Right ventricle myocardium inferior (tissue), 1 donor: Measurements from ENCODE around the gene FRG2B. TPM values are rescaled to one million over a fixed set of nuclear protein-coding genes. Genes with fewer than 3 reads are reported as not detected.
"Not testable (repeated sequence)": the region's sequence is repeated elsewhere in the genome, so short reads cannot be mapped to it uniquely, and the experiment has no call there.

ENCODE experiments used
- ATAC-seq: fragments of 200-7000 bp; cut with Tn5 transposase; one replicate; pipeline ENCODE4 v1.9.1; 2020; ENCODE audit warnings: mild to moderate bottlenecking, moderate library complexity
- DNase-seq: peaks from one replicate; pipeline ENCODE4 v3.0.0; 2021; ENCODE audit errors: missing footprints
- intact Hi-C: fragments of 100-400 bp; cut with DNase I; formaldehyde crosslinking; loops from one replicate; pipeline ENCODE4 v1.11.0; 2022
- total RNA-seq: library from RNA; stranded (reverse); fragmentation: NEBNext Ultra II Directional; extraction: Animal tissue kit (Norgen Biotek cat#: 25700); gene quantifications from one replicate; pipeline ENCODE4 v1.2.1, GENCODE V29; 2021
- donor health status: DM: no; HTN: yes; CAD: no; lungs with severe emphysema.

The FRG2B gene
- total RNA-seq, 1 donor from 2014 or later: not detected

DNA sequence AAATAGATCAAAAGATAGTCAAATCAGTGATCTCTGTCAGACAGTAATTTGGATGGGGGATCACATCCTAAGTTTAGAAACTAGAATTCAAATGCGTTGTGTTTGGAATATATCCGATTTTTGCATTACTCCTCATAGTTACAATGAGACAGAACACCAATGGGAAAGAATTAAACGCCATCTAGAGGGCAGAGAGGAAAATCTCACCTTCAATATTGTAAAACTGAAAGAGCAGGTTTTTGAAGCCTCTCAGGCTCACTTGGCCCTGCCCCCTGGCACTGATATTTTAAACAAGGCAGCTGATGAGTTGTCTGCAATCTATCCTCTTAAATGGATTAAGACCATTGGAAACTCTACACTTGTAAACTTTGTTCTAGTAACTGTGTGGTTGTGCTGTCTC is 17.7 kb downstream of the FRG2B start:
- ATAC-seq: no peak
- DNase-seq: no peak
- intact Hi-C loops: loop anchor here (5.0 kb wide), 2 partner anchors 172 to 282 kb away; no protein-coding TSS in a partner anchor

GRCh38 chr10:133603434-133603833 is 23.2 kb downstream of the FRG2B start:
- ATAC-seq, intact Hi-C loops, DNase-seq: not testable (repeated sequence)

- ATAC-seq (no peak), DNase-seq (no peak)
- intact Hi-C loops: no loop called here
Observed at GRCh38 chr10:133600657-133601056, 25.9 kb downstream of the FRG2B start.

- intact Hi-C loops, DNase-seq, ATAC-seq: not testable (repeated sequence)
Observed at GRCh38 chr10:133599869-133600268, 26.7 kb downstream of the FRG2B start.

GRCh38 chr10:133592716-133593115 is 33.9 kb downstream of the FRG2B start:
- no peak for ATAC-seq
- DNase-seq: no peak
- intact Hi-C loops: no loop called here

DNA sequence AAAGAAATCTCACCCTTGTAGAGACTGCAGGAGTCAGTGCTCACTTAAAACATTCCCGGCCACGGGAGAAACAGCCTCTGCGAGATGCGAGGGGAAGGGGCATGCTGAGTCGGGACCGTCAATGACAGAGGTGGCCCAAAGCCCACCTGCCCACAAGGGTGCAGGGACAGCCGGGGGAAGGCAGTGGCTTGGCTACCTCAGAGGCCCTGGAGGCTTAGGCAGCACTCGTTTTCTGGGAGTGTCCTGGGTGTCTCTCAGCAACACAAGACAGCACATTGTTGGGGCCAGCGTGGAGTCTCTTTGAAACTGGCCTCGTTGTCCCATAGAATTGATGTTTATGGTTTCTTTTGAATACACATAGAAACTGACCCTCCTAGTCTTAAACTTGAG is 35.6 kb downstream of the FRG2B start:
- ATAC-seq (no peak), DNase-seq (no peak)
- intact Hi-C loops: no loop called here

DNA sequence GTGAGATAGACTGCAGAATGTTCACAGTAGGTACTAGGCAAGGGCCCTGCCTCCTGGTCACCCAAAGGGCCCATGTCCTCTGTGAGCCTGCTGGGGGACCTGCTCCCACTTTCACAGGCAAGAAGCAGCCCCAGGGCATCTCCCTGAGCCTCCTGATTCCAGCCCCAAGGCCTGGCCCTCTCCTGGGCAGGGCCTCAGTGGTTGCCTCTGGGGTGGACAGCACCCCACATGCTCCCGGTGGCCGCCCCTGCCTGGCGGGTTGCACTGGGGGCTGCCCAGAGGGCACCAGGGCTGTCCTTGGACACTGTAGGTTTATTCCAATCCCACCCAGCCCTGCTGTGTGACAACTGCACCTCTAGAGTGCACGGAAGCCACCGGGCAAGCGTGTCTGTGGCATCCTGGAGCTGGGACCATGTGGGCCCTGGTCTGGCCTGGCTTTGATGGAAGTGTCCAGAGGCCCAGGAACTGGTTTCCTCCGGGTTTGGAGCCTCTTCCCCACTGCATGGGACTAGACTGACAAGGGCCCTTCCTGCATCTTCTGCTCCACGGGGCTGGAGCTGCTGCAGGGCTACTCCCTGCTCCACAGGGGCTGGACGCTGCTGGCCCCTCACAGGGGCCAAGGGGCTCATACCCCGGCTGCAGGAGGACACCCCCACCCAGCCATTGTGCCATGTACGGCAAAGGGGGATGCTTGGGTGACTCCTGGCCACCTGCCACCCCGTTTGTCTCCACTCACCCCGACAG is 36.2 kb downstream of the FRG2B start:
- no peak for DNase-seq

GRCh38 chr10:133577037-133577436 is 49.6 kb downstream of the FRG2B start:
- DNase-seq, intact Hi-C loops: not testable (repeated sequence)
- ATAC-seq: peak; percentile 31

More for the DNA sequence above, 36.2 kb downstream of the FRG2B start:
- no peak for ATAC-seq
- intact Hi-C loops: no loop called here

Other genes with a start within 250 kb of the FRG2B start
- 3.5 TPM for gene PAOX, start 247.5 kb downstream of the FRG2B start, total RNA-seq
- gene MTG1, start 232.6 kb downstream of the FRG2B start, total RNA-seq: 17.8 TPM
- not detected for gene SPRN, start 202.2 kb downstream of the FRG2B start, total RNA-seq
- 0.30 TPM for gene SCART1, start 172.8 kb downstream of the FRG2B start, total RNA-seq
- 0.89 TPM for gene CYP2E1, start 99.4 kb downstream of the FRG2B start, total RNA-seq
- 0.35 TPM for gene SYCE1, start 61.2 kb downstream of the FRG2B start, total RNA-seq